ENCODE results near the gene DLGAP1.

Gene DLGAP1

GRCh38 chr18:3552305-3552704, 902.8 kb downstream of the DLGAP1 start:
- DNase-seq = no peak

GRCh38 chr18:3547891-3548615, 907.1 kb downstream of the DLGAP1 start:
- no peak for DNase-seq

- no peak for DNase-seq
Observed at GRCh38 chr18:3546106-3546505, 909.0 kb downstream of the DLGAP1 start.

GRCh38 chr18:3544537-3544936, 910.6 kb downstream of the DLGAP1 start:
- DNase-seq = no peak

- DNase-seq = no peak
Observed at GRCh38 chr18:3541549-3542386, 913.3 kb downstream of the DLGAP1 start.

- no peak for DNase-seq
Observed at GRCh38 chr18:3540805-3541548, 914.1 kb downstream of the DLGAP1 start.

GRCh38 chr18:3538954-3539617, 916.0 kb downstream of the DLGAP1 start:
- no peak for DNase-seq

GRCh38 chr18:3538456-3538855, 916.7 kb downstream of the DLGAP1 start:
- no peak for DNase-seq

- no peak for DNase-seq
Observed at GRCh38 chr18:3530807-3531206, 924.3 kb downstream of the DLGAP1 start.

- no peak for DNase-seq
Observed at GRCh38 chr18:3529601-3530000, 925.5 kb downstream of the DLGAP1 start.

GRCh38 chr18:3529077-3529476, 926.0 kb downstream of the DLGAP1 start:
- no peak for DNase-seq

- no peak for DNase-seq
Observed at GRCh38 chr18:3528231-3528630, 926.9 kb downstream of the DLGAP1 start.

GRCh38 chr18:3526421-3527354, 928.4 kb downstream of the DLGAP1 start:
- DNase-seq = no peak

GRCh38 chr18:3525870-3526420, 929.2 kb downstream of the DLGAP1 start:
- DNase-seq = peak; percentile 75

- no peak for DNase-seq
Observed at GRCh38 chr18:3524706-3525105, 930.4 kb downstream of the DLGAP1 start.

GRCh38 chr18:3520230-3521085, 934.6 kb downstream of the DLGAP1 start:
- DNase-seq = no peak

- no peak for DNase-seq
Observed at GRCh38 chr18:3514312-3515216, 940.5 kb downstream of the DLGAP1 start.

- no peak for DNase-seq
Observed at GRCh38 chr18:3513481-3513880, 941.6 kb downstream of the DLGAP1 start.

- no peak for DNase-seq
Observed at GRCh38 chr18:3511980-3512379, 943.1 kb downstream of the DLGAP1 start.

All from activated effector memory CD4-positive, alpha-beta T cell treated with anti-CD3 and anti-CD28 coated beads, Interleukin-2, amount 50 U/mL, for 16 hours (primary cell).